A549 (cell line): Measurements from ENCODE around the gene COX5A.

Experiments
- CBX2 ChIP-seq: fragments of 200-600 bp; sonication (generic); IDR thresholded peaks from 2 replicates; pipeline ENCODE4 v1.6.1; 2016; ENCODE audit warnings: low read depth, mild to moderate bottlenecking, borderline replicate concordance
- ESRRA ChIP-seq: fragments of 150-350 bp; IDR thresholded peaks from 2 replicates; pipeline ENCODE4 v1.6.1; 2014; ENCODE audit warnings: mild to moderate bottlenecking, low read length, borderline replicate concordance
- MAX ChIP-seq: IDR thresholded peaks from 2 replicates; pipeline ENCODE4 v1.6.1; 2012
- POLR2A ChIP-seq: IDR thresholded peaks from 2 replicates; pipeline ENCODE4 v1.6.1; 2012; ENCODE audit warnings: mild to moderate bottlenecking, low read length
- RAD21 ChIP-seq, 2 experiments: fragments of >200 bp in 1 of 2; sonication (Bioruptor Twin) in 1 of 2; formaldehyde crosslinking in 1 of 2; IDR thresholded peaks in 1 of 2; conservative IDR thresholded peaks in 1 of 2; 2 replicates in 1 of 2; 3 replicates in 1 of 2; pipeline ENCODE4 v1.6.1; 2012 to 2018; ENCODE audit warnings: inconsistent platforms in 1 of 2
- SMC3 ChIP-seq: fragments of >200 bp; sonication (Bioruptor Twin); formaldehyde crosslinking; IDR thresholded peaks from 3 replicates; pipeline ENCODE4 v1.6.1; 2018; ENCODE audit warnings: inconsistent platforms
- TF ChIP-seq, protein P1 (sequence below): fragments of >200 bp; sonication (Bioruptor Twin); formaldehyde crosslinking; IDR thresholded peaks from 3 replicates; pipeline ENCODE4 v1.5.1; 2016

DNA sequence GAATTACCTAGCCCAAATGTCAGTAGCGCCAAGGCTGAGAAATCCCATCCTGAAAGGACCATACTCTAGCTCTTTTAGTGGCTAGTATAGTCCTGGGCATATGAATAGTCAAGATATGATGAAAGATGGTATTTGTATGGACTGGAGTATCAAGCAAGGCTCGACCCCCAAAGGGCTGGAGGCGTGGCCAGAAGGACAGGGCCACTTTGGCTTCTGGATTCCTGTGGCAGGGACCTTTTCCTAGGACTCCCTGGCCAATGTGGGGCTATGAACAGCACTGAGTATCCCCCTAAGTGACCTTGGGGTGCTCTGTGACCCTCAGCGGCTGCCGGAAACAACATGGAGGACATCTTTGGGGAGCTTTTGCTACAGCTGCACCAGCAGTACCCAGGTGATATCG is 42.0 kb downstream of the COX5A start:
- TF ChIP-seq, protein P1, sequence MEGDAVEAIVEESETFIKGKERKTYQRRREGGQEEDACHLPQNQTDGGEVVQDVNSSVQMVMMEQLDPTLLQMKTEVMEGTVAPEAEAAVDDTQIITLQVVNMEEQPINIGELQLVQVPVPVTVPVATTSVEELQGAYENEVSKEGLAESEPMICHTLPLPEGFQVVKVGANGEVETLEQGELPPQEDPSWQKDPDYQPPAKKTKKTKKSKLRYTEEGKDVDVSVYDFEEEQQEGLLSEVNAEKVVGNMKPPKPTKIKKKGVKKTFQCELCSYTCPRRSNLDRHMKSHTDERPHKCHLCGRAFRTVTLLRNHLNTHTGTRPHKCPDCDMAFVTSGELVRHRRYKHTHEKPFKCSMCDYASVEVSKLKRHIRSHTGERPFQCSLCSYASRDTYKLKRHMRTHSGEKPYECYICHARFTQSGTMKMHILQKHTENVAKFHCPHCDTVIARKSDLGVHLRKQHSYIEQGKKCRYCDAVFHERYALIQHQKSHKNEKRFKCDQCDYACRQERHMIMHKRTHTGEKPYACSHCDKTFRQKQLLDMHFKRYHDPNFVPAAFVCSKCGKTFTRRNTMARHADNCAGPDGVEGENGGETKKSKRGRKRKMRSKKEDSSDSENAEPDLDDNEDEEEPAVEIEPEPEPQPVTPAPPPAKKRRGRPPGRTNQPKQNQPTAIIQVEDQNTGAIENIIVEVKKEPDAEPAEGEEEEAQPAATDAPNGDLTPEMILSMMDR: no peak
- TF ChIP-seq RAD21 (conservative IDR thresholded peaks at IDR 0.05 in 1 of 2, IDR thresholded peaks at IDR 0.05 in 1 of 2): no peak
- TF ChIP-seq POLR2A: no peak
- no peak for TF ChIP-seq SMC3
- no peak for TF ChIP-seq MAX
- TF ChIP-seq ESRRA: no peak
- no peak for TF ChIP-seq CBX2
